22Rv1 (cell line): Measurements from ENCODE around the gene TTF1.
"Not testable (repeated sequence)": the region's sequence is repeated elsewhere in the genome, so short reads cannot be mapped to it uniquely, and the experiment has no call there.

Experiments
- H3K27ac ChIP-seq: fragments of 450-650 bp; 2 replicates; pipeline ENCODE4 v1.5.1; 2017
- CTCF ChIP-seq: fragments of 450-650 bp; IDR thresholded peaks from 2 replicates; pipeline ENCODE4 v1.5.1; 2017; ENCODE audit warnings: mild to moderate bottlenecking
- ZFX ChIP-seq: fragments of 450-650 bp; IDR thresholded peaks from 2 replicates; pipeline ENCODE4 v1.6.1; 2017; ENCODE audit warnings: antibody characterized with exemption, borderline replicate concordance

Gene TTF1

GRCh38 chr9:132383462-132383883, 23.2 kb downstream of the TTF1 start:
- no peak for TF ChIP-seq CTCF
- no peak overlapping the region for H3K27ac ChIP-seq

DNA sequence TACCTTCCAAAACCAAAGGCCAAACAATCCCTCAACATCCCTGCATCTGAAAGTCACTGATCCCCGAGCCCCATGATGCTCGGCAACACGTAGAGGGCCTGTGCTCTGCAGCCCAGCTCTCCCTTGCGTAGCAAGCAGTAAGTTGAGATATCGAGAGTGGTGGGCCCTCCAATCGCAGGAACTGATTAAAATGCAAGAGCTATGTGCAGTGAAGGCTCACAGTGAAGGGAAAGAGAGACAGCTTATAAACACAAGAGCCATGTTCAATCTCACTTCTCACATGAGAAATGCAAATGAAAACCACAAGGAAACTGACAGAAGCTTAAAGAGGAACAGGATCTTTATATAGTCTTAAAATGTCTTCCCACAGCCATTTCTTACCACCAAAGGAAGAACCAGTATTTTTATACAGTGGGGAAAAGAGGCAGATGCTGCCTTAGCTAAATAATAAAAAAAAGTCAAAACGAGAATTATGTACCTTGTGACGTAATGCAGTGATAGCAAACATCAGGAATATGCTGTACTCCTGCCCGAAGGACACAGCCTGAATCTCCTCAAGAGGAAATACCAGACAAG, 24.6 kb downstream of the TTF1 start:
- no peak for TF ChIP-seq CTCF
- no peak for TF ChIP-seq ZFX
- H3K27ac ChIP-seq: no peak overlapping the region

DNA sequence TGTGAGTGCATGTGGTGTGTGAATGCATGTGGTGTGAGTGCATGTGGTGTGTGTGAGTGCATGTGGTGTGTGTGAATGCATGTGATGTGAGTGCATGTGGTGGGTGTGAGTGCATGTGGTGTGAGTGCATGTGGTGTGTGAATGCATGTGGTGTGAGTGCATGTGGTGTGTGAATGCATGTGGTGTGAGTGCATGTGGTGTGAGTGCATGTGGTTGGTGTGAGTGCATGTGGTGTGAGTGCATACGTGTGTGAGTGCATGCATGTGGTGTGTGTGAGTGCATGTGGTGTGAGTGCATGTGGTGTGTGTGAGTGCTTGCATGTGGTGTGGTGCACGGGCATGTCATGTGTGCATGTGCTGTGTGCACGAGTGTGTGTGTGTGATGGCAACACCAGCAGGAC, 28.2 kb downstream of the TTF1 start:
- not testable (repeated sequence) for H3K27ac ChIP-seq

- not testable (repeated sequence) for H3K27ac ChIP-seq
These were observed 28.9 kb downstream of the TTF1 start for GRCh38 chr9:132377769-132378168.

GRCh38 chr9:132372177-132373095, 34.2 kb downstream of the TTF1 start:
- no peak for TF ChIP-seq ZFX
- no peak for TF ChIP-seq CTCF
- no peak overlapping the region for H3K27ac ChIP-seq

DNA sequence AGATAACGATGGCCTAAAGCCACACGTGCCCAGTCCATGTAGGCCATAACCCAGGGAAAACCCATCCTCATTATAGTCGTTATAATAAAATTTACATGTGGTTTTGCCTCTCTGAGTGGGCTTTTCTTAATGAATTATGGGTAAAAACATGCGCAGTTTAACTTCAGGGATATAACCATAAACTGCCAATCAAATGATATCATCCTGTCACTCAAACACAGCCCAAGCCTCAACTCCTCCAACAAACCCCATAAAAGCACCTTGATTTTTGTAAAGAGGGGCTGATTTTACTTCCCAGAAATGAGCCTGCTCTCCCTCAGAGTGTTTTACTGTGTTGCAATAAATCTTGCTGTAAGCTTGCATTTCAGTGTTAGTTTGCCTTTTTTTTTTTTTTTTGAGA, 36.0 kb downstream of the TTF1 start:
- TF ChIP-seq ZFX: no peak
- TF ChIP-seq CTCF: no peak
- H3K27ac ChIP-seq: no peak overlapping the region

GRCh38 chr9:132369421-132369820, 37.2 kb downstream of the TTF1 start:
- no peak overlapping the region for H3K27ac ChIP-seq
- TF ChIP-seq ZFX (no peak), CTCF (no peak)

- TF ChIP-seq CTCF: no peak
- TF ChIP-seq ZFX: no peak
- no peak overlapping the region for H3K27ac ChIP-seq
These were observed 38.9 kb downstream of the TTF1 start for GRCh38 chr9:132367613-132368313.
